ENCODE results near the gene ZBTB26. TPM values are rescaled to one million over a fixed set of nuclear protein-coding genes. Genes with fewer than 3 reads are reported as not detected.

Gene ZBTB26
- total and polyA plus RNA-seq, 8 donors, result 5.2 to 22.2 (median 19.1) TPM

DNA sequence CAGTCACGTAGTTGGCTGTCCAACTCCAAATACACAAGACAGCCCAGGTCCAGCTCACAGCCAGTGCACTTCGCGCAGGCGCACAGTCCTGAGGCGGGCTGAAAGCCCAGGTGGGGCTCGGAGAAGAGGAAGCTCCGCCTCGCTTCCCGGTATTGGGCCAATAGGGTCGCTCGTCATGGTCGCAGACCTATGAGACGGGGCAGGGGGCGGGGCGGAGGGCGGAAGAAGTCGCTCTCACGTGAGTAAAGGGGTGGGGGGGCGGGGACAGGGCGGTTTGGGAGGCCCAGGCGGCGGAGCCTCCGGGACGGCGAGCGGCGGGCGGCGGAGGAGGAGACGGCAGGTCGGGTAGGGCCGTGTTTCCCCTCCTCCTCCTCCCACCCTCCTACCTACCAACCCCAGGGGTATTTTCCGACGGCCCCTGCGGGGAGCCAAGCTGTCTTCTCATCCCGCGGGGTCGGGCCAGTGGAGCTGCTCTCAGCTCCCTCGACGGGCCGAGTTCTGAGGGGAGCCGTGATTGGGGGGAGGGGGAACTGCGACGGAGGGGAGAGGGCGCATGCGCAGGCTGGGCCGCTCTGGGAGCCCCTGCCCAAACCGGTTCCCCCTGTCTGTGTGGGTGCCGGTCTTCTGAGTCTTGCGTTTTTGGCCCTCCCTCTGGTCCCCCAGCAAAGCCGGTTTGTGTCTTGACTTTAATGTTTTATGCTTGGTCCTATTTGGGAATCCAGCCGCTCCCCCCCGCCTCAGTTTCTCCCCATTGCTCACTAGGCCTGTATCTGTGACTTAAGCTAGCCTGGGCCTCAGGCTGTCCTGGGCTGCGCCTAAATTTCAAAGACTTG lies 9.7 kb upstream of the ZBTB26 start, which contains the start of gene RABGAP1:
TSS of gene RABGAP1 (plus strand) at position 272 of the 833 bp plus-strand sequence. CDS start 16,040 bp downstream, outside the sequence.
- peak within 1 kb of the TSS; percentile 85 to 86 for H3K27ac ChIP-seq
- intact Hi-C loops (cut with DNase I), result no loop called here
- ATAC-seq, result peak; percentile 98
- H3K4me3 ChIP-seq, result peak within 1 kb of the TSS; percentile 85 to 88
- no peaks in the 10 kb centered on the region for H3K27me3 ChIP-seq
- TF ChIP-seq, protein P1, sequence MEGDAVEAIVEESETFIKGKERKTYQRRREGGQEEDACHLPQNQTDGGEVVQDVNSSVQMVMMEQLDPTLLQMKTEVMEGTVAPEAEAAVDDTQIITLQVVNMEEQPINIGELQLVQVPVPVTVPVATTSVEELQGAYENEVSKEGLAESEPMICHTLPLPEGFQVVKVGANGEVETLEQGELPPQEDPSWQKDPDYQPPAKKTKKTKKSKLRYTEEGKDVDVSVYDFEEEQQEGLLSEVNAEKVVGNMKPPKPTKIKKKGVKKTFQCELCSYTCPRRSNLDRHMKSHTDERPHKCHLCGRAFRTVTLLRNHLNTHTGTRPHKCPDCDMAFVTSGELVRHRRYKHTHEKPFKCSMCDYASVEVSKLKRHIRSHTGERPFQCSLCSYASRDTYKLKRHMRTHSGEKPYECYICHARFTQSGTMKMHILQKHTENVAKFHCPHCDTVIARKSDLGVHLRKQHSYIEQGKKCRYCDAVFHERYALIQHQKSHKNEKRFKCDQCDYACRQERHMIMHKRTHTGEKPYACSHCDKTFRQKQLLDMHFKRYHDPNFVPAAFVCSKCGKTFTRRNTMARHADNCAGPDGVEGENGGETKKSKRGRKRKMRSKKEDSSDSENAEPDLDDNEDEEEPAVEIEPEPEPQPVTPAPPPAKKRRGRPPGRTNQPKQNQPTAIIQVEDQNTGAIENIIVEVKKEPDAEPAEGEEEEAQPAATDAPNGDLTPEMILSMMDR (IDR thresholded peaks at IDR 0.05), result no peak
- peaks cover 8 to 42% of the 10 kb centered on the region in 2 donors for H3K4me1 ChIP-seq
- H3K36me3 ChIP-seq, result peaks cover 0 to 26% of the 10 kb centered on the region in 2 donors
- H3K9me3 ChIP-seq, result no peaks in the 10 kb centered on the region
- DNase-seq, result peak; percentile 95 to 100 (median 100)

DNA sequence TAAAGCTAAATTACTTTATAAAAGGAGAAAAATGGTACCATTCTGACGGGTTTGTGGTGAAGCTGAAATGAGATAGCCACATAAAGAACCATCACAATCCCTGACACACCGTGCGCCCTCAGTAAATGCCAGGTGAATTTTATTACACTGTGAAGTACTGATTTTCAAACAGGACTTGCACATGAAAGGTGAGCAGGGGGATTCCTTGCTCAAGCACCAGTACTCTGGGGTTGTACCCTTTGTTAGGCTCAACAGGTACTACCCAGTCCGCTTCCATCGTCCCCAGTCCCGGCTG lies 9.1 kb upstream of the ZBTB26 start:
- ATAC-seq (no peak), DNase-seq (no peak)
- H3K27ac ChIP-seq, result peak overlapping the region in 1 of 2 donors; percentile 85
- no peaks in the 10 kb centered on the region for H3K27me3 ChIP-seq
- peaks cover 0 to 26% of the 10 kb centered on the region in 2 donors for H3K36me3 ChIP-seq
- H3K9me3 ChIP-seq, result no peaks in the 10 kb centered on the region
- intact Hi-C loops (cut with DNase I), result no loop called here
- H3K4me3 ChIP-seq, result peak overlapping the region in 1 of 2 donors; percentile 85
- TF ChIP-seq, protein P1 (IDR thresholded peaks at IDR 0.05), result no peak
- H3K4me1 ChIP-seq, result peaks cover 8 to 39% of the 10 kb centered on the region in 2 donors

DNA sequence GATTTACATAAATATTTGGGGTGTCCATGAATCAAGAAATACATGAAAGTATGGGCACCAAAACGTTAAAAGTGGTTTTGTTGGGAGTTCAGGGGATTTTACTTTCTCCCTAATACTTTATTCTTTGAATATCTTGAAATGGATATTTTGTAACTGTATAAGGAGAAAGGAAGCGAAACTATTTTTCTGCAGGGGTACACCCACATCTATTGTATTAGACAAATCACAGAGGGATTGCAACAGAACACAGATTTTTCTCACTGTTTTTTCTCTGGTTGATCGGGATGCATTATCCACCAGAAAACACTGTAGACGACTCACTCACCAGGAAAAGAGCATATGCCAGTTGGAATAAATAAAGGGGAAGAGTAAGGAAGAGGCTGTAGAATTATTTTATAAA lies 8.3 kb upstream of the ZBTB26 start:
- peaks cover 0 to 25% of the 10 kb centered on the region in 2 donors for H3K36me3 ChIP-seq
- H3K4me3 ChIP-seq, result no peak overlapping the region
- no peak overlapping the region for H3K27ac ChIP-seq
- H3K9me3 ChIP-seq, result no peaks in the 10 kb centered on the region
- peaks cover 8 to 33% of the 10 kb centered on the region in 2 donors for H3K4me1 ChIP-seq
- ATAC-seq (no peak), DNase-seq (no peak)
- H3K27me3 ChIP-seq, result no peaks in the 10 kb centered on the region
- intact Hi-C loops (cut with DNase I), result no loop called here
- TF ChIP-seq, protein P1 (IDR thresholded peaks at IDR 0.05), result no peak

DNA sequence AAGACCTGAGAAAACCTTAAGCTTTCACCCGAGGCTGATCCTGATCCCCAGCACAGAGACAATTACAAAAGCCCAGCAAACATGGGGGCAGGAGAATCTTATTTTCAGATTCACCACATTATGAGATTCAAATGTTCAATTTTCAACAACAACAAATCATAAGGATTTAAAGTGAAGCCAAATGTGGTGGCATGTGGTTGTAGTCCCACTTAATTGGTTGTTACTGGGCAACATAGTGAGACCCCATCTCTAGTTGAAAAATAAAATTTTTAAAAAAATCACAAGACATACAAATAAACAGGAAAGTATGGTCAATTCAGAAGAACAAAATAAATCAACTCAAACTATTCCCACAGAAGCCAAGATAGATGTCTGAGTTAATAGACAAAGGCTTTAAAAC lies 5.6 kb upstream of the ZBTB26 start:
- Histone ChIP-seq H3K27me3 (no peaks in the 10 kb centered on the region), H3K27ac (no peak overlapping the region), H3K9me3 (no peaks in the 10 kb centered on the region), H3K36me3 (peaks cover 0 to 20% of the 10 kb centered on the region in 2 donors), H3K4me1 (peaks cover 3 to 37% of the 10 kb centered on the region in 2 donors), H3K4me3 (no peak overlapping the region)
- DNase-seq, result no peak
- intact Hi-C loops (cut with DNase I), result no loop called here
- TF ChIP-seq, protein P1 (IDR thresholded peaks at IDR 0.05), result no peak
- no peak for ATAC-seq

DNA sequence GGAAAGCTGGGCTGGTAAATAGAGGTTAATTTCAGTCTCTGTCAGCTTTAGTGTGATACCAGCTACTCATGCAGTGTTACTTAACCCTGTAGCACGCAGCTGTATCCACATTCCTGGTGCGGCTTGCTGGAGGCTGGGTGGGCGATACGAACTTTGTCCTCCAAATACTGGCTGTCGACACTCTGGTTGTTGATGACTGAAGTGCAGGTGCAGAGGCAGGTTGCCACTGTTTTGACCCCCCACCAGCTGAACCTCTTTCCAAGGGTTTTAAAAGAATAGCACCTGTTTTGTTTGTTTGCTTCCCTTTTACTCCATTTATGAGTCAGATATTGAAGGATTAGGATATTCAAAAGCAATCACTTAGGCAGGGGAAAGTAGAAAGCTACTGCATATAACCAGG lies 5.2 kb upstream of the ZBTB26 start:
- Histone ChIP-seq H3K4me3 (no peak overlapping the region), H3K36me3 (peaks cover 0 to 20% of the 10 kb centered on the region in 2 donors), H3K4me1 (peaks cover 0 to 35% of the 10 kb centered on the region in 2 donors), H3K9me3 (no peaks in the 10 kb centered on the region), H3K27ac (no peak overlapping the region), H3K27me3 (no peaks in the 10 kb centered on the region)
- intact Hi-C loops (cut with DNase I), result no loop called here
- DNase-seq (no peak), ATAC-seq (no peak)
- TF ChIP-seq, protein P1 (IDR thresholded peaks at IDR 0.05), result no peak

All from left lung (tissue), 10 donors.